Spleen (tissue), 11 donors: Measurements from ENCODE around the gene DNAJC7. TPM values are rescaled to one million over a fixed set of nuclear protein-coding genes. Genes with fewer than 3 reads are reported as not detected.

ENCODE experiments used
- DNase-seq: peaks from one replicate; pipeline ENCODE4 v3.0.0-alpha.2; 2020
- H3K27ac ChIP-seq, 8 donors: fragments of 200-600 bp; sonication (generic) in 7 of 8; 1 replicate in 4 of 8; 2 replicates in 4 of 8; pipeline versions ENCODE4 v1.5.0 to v1.8.0; 2016 to 2021; ENCODE audit warnings: inconsistent platforms in 4 of 8, mild to moderate bottlenecking in 4 of 8, moderate library complexity in 1 of 8
- H3K27me3 ChIP-seq, 7 donors: fragments of 200-600 bp; sonication (generic) in 6 of 7; replicated peaks in 1 of 7; 1 replicate in 4 of 7; 2 replicates in 3 of 7; pipeline versions ENCODE4 v1.5.0 to v1.8.0; 2016 to 2021; ENCODE audit warnings: inconsistent platforms in 3 of 7, mild to moderate bottlenecking in 1 of 7
- H3K36me3 ChIP-seq, 6 donors: fragments of 200-600 bp; sonication (generic) in 5 of 6; 1 replicate in 4 of 6; 2 replicates in 2 of 6; pipeline versions ENCODE4 v1.5.0 to v1.8.0; 2016 to 2021; ENCODE audit warnings: inconsistent platforms in 2 of 6
- H3K4me1 ChIP-seq, 6 donors: fragments of 200-600 bp; sonication (generic) in 5 of 6; 1 replicate in 3 of 6; 2 replicates in 3 of 6; pipeline versions ENCODE4 v1.5.0 to v1.8.0; 2016 to 2021; ENCODE audit warnings: inconsistent platforms in 3 of 6
- H3K4me3 ChIP-seq, 8 donors: fragments of 200-600 bp; sonication (generic) in 7 of 8; 1 replicate in 4 of 8; 2 replicates in 4 of 8; pipeline versions ENCODE4 v1.5.0 to v1.8.0; 2016 to 2021; ENCODE audit warnings: inconsistent platforms in 4 of 8, mild to moderate bottlenecking in 4 of 8, moderate library complexity in 2 of 8
- H3K9me3 ChIP-seq, 8 donors: fragments of 200-600 bp; sonication (generic) in 7 of 8; 1 replicate in 4 of 8; 2 replicates in 4 of 8; pipeline versions ENCODE4 v1.5.0 to v1.8.0; 2016 to 2021; ENCODE audit warnings: inconsistent platforms in 4 of 8
- POLR2A ChIP-seq, 3 donors: fragments of 450-650 bp; IDR thresholded peaks; one replicate each; pipeline ENCODE4 v1.5.1; 2017; ENCODE audit warnings: antibody characterized with exemption in 3 of 3, mild to moderate bottlenecking in 1 of 3
- POLR2AphosphoS5 ChIP-seq, 3 donors: sonication (generic); formaldehyde crosslinking; IDR thresholded peaks; one replicate each; pipeline ENCODE4 v1.5.1; 2017; ENCODE audit warnings: antibody characterized with exemption in 3 of 3
- WGBS, 5 donors: extraction: QIAGEN DNeasy Blood & Tissue Kit in 3 of 5; methylation state at CpG; one replicate each; pipeline versions ENCODE4 v1.1.5 to v1.1.7; 2013 to 2018; 5-methylcytosine and 5-hydroxymethylcytosine counted together
- intact Hi-C: fragments of 100-400 bp; cut with DNase I; formaldehyde crosslinking; loops from one replicate; pipeline ENCODE4 v1.15.0; 2023; ENCODE audit warnings: low total_unique reads
- polyA plus RNA-seq, 3 donors: library from polyadenylated mRNA; stranded (reverse); fragments of 200-250 nt; gene quantifications; one replicate each; pipeline ENCODE4 v1.2.1, GENCODE V29; 2013
- total RNA-seq, 7 donors: library from RNA; depleted of rRNA in 3 of 7; stranded (reverse); fragments of >200 nt in 3 of 7; fragmentation: NEBNext Ultra II Directional in 4 of 7; extraction: Animal tissue kit (Norgen Biotek cat#: 25700) in 4 of 7; gene quantifications; one replicate each; pipeline versions ENCODE4 v1.1.0 to v1.2.1, GENCODE V29; 2016 to 2021
- TF ChIP-seq, protein P1 (sequence below), 11 experiments: fragments of 200-600 bp in 7 of 11; fragments of 450-650 bp in 4 of 11; sonication (generic) in 4 of 11; IDR thresholded peaks in 8 of 11; conservative IDR thresholded peaks in 3 of 11; 1 replicate in 7 of 11; 2 replicates in 4 of 11; pipeline versions ENCODE4 v1.4.0 to v1.8.0; 2016 to 2021; ENCODE audit warnings: antibody characterized with exemption in 11 of 11, inconsistent platforms in 4 of 11, mild to moderate bottlenecking in 1 of 11
- donor health status: healthy with polysubstance abuse.
- donor health status: DM: no; HTN: no; CAD: no; lungs with moderate emphysema.
- donor health status: DM: no; HTN: no; CAD: no.
- donor health status: Bipolar disorder and iron deficiency.
- donor health status: healthy.
- donor health status: DM: no; HTN: no; CAD: no.
- donor health status: DM: yes; HTN: yes; CAD: no.

DNAJC7 gene
- total and polyA plus RNA-seq, 10 donors, result 60.6 to 108 (median 79.2) TPM

- Histone ChIP-seq H3K36me3 (no peaks in the 10 kb centered on the region), H3K4me1 (no peaks in the 10 kb centered on the region), H3K27ac (no peak overlapping the region), H3K27me3 (no peaks in the 10 kb centered on the region), H3K9me3 (no peaks in the 10 kb centered on the region), H3K4me3 (no peak overlapping the region)
- intact Hi-C loops, result no loop called here
- WGBS, 5 donors, result 84 to 94% (median 90%) methylated on average over 4 of the region's 4 CpGs
- TF ChIP-seq, protein P1, sequence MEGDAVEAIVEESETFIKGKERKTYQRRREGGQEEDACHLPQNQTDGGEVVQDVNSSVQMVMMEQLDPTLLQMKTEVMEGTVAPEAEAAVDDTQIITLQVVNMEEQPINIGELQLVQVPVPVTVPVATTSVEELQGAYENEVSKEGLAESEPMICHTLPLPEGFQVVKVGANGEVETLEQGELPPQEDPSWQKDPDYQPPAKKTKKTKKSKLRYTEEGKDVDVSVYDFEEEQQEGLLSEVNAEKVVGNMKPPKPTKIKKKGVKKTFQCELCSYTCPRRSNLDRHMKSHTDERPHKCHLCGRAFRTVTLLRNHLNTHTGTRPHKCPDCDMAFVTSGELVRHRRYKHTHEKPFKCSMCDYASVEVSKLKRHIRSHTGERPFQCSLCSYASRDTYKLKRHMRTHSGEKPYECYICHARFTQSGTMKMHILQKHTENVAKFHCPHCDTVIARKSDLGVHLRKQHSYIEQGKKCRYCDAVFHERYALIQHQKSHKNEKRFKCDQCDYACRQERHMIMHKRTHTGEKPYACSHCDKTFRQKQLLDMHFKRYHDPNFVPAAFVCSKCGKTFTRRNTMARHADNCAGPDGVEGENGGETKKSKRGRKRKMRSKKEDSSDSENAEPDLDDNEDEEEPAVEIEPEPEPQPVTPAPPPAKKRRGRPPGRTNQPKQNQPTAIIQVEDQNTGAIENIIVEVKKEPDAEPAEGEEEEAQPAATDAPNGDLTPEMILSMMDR (IDR thresholded peaks at IDR 0.05 in 8 of 11, conservative IDR thresholded peaks at IDR 0.05 in 3 of 11), result no peak
- TF ChIP-seq POLR2A (IDR thresholded peaks at IDR 0.05), result no peak
- no peak for TF ChIP-seq POLR2AphosphoS5 (IDR thresholded peaks at IDR 0.05)
- no peak for DNase-seq
These were observed 78.1 kb downstream of the DNAJC7 start for GRCh38 chr17:41939044-41939692.

GRCh38 chr17:41937970-41938954 is 79.0 kb downstream of the DNAJC7 start:
- intact Hi-C loops, result no loop called here

GRCh38 chr17:41935641-41936040 is 81.6 kb downstream of the DNAJC7 start:
- no peaks in the 10 kb centered on the region for H3K9me3 ChIP-seq
- no peak for TF ChIP-seq POLR2A (IDR thresholded peaks at IDR 0.05)
- TF ChIP-seq, protein P1 (IDR thresholded peaks at IDR 0.05 in 8 of 11, conservative IDR thresholded peaks at IDR 0.05 in 3 of 11), result no peak
- no peak for TF ChIP-seq POLR2AphosphoS5 (IDR thresholded peaks at IDR 0.05)
- 89 to 97% (median 94%) methylated on average over 6 of the region's 6 CpGs for WGBS, 5 donors
- H3K4me3 ChIP-seq, result no peak overlapping the region
- peaks cover 0 to 28% (median 10%) of the 10 kb centered on the region in 6 donors for H3K4me1 ChIP-seq
- no peak overlapping the region for H3K27ac ChIP-seq
- intact Hi-C loops, result no loop called here
- H3K27me3 ChIP-seq, result no peaks in the 10 kb centered on the region
- no peak for DNase-seq
- H3K36me3 ChIP-seq, result no peaks in the 10 kb centered on the region

More at GRCh38 chr17:41937970-41938954, 79.0 kb downstream of the DNAJC7 start:
- WGBS, 5 donors, result 87 to 95% (median 90%) methylated on average over 17 to 19 of the region's 19 CpGs
- no peak overlapping the region for H3K4me3 ChIP-seq
- no peak for DNase-seq
- TF ChIP-seq, protein P1 (IDR thresholded peaks at IDR 0.05 in 8 of 11, conservative IDR thresholded peaks at IDR 0.05 in 3 of 11), result no peak
- no peak for TF ChIP-seq POLR2A (IDR thresholded peaks at IDR 0.05)
- no peak for TF ChIP-seq POLR2AphosphoS5 (IDR thresholded peaks at IDR 0.05)
- no peaks in the 10 kb centered on the region for H3K27me3 ChIP-seq
- no peak overlapping the region for H3K27ac ChIP-seq
- peaks cover 0 to 3% (median 0%) of the 10 kb centered on the region in 6 donors for H3K4me1 ChIP-seq
- H3K9me3 ChIP-seq, result no peaks in the 10 kb centered on the region
- no peaks in the 10 kb centered on the region for H3K36me3 ChIP-seq
